HEK293 (cell line): ENCODE results near the gene METTL26.

Source experiments
- HOXC10 ChIP-seq: sonication (generic); formaldehyde crosslinking; IDR thresholded peaks from 2 replicates; pipeline ENCODE4 v1.8.1; 2023; ENCODE audit warnings: mild to moderate bottlenecking, missing genetic modification reagents
- OVOL3 ChIP-seq: fragments of 450-650 bp; formaldehyde crosslinking; IDR thresholded peaks from 2 replicates; pipeline ENCODE4 v1.5.1; 2016; ENCODE audit warnings: missing biosample characterization, missing genetic modification characterization
- RBAK ChIP-seq: fragments of 450-650 bp; formaldehyde crosslinking; IDR thresholded peaks from 2 replicates; pipeline ENCODE4 v1.5.1; 2016; ENCODE audit warnings: missing biosample characterization, missing genetic modification characterization
- SCRT2 ChIP-seq: fragments of 450-650 bp; formaldehyde crosslinking; IDR thresholded peaks from 2 replicates; pipeline ENCODE4 v1.5.1; 2016; ENCODE audit warnings: missing biosample characterization, missing genetic modification characterization
- SETDB1 ChIP-seq: IDR thresholded peaks from one replicate; pipeline ENCODE4 v1.6.1; 2017; ENCODE audit warnings: mild to moderate bottlenecking, low read length, moderate library complexity, mixed read lengths; ENCODE audit not compliant: insufficient read length
- ZBTB8A ChIP-seq: fragments of 450-650 bp; formaldehyde crosslinking; IDR thresholded peaks from 2 replicates; pipeline ENCODE4 v1.5.1; 2016; ENCODE audit warnings: missing biosample characterization, missing genetic modification characterization
- ZNF112 ChIP-seq: fragments of 450-650 bp; formaldehyde crosslinking; IDR thresholded peaks from 2 replicates; pipeline ENCODE4 v1.5.0; 2017; ENCODE audit warnings: missing biosample characterization, missing genetic modification characterization
- ZNF132 ChIP-seq: fragments of 450-650 bp; formaldehyde crosslinking; IDR thresholded peaks from 2 replicates; pipeline ENCODE4 v1.5.1; 2017; ENCODE audit warnings: missing biosample characterization, missing genetic modification characterization, borderline replicate concordance
- ZNF140 ChIP-seq: fragments of 450-650 bp; formaldehyde crosslinking; IDR thresholded peaks from 2 replicates; pipeline ENCODE4 v1.5.1; 2016; ENCODE audit warnings: missing biosample characterization, missing genetic modification characterization
- ZNF155 ChIP-seq: fragments of 450-650 bp; formaldehyde crosslinking; IDR thresholded peaks from 2 replicates; pipeline ENCODE4 v1.5.1; 2016; ENCODE audit warnings: missing biosample characterization, missing genetic modification characterization
- ZNF335 ChIP-seq: fragments of 450-650 bp; formaldehyde crosslinking; conservative IDR thresholded peaks from 2 replicates; pipeline ENCODE4 v1.5.1; 2016; ENCODE audit warnings: missing biosample characterization, missing genetic modification characterization
- ZNF416 ChIP-seq: fragments of 450-650 bp; formaldehyde crosslinking; IDR thresholded peaks from 2 replicates; pipeline ENCODE4 v1.5.1; 2016; ENCODE audit warnings: missing biosample characterization, missing genetic modification characterization
- ZNF549 ChIP-seq: fragments of 450-650 bp; IDR thresholded peaks from 2 replicates; pipeline ENCODE4 v1.5.1; 2018; ENCODE audit warnings: missing biosample characterization, missing genetic modification characterization, mild to moderate bottlenecking, inconsistent platforms, moderate library complexity
- ZNF555 ChIP-seq: fragments of 450-650 bp; formaldehyde crosslinking; conservative IDR thresholded peaks from 2 replicates; pipeline ENCODE4 v1.5.1; 2017; ENCODE audit warnings: missing biosample characterization, mild to moderate bottlenecking, missing genetic modification characterization, inconsistent platforms
- ZNF558 ChIP-seq: fragments of 450-650 bp; formaldehyde crosslinking; IDR thresholded peaks from 2 replicates; pipeline ENCODE4 v1.5.1; 2016; ENCODE audit warnings: missing biosample characterization, missing genetic modification characterization
- ZNF600 ChIP-seq: fragments of 450-650 bp; formaldehyde crosslinking; IDR thresholded peaks from 2 replicates; pipeline ENCODE4 v1.5.1; 2016; ENCODE audit warnings: missing biosample characterization, missing genetic modification characterization
- ZNF76 ChIP-seq: fragments of 450-650 bp; formaldehyde crosslinking; IDR thresholded peaks from 2 replicates; pipeline ENCODE4; 2016; ENCODE audit warnings: low read depth, missing biosample characterization, missing genetic modification characterization, borderline replicate concordance
- ZNF830 ChIP-seq: fragments of 450-650 bp; IDR thresholded peaks from 2 replicates; pipeline ENCODE4 v1.5.0; 2018; ENCODE audit warnings: missing biosample characterization, missing genetic modification characterization, low read depth, mild to moderate bottlenecking, moderate library complexity
- ZSCAN16 ChIP-seq: fragments of 450-650 bp; formaldehyde crosslinking; IDR thresholded peaks from 2 replicates; pipeline ENCODE4 v1.5.1; 2016; ENCODE audit warnings: missing biosample characterization, missing genetic modification characterization
- TF ChIP-seq, protein P1 (sequence below): fragments of 450-650 bp; formaldehyde crosslinking; IDR thresholded peaks from 2 replicates; pipeline ENCODE4 v1.5.1; 2016; ENCODE audit warnings: missing biosample characterization, missing genetic modification characterization, borderline replicate concordance
- TF ChIP-seq, protein P2 (sequence below): fragments of 450-650 bp; formaldehyde crosslinking; IDR thresholded peaks from 2 replicates; pipeline ENCODE4 v1.5.1; 2016; ENCODE audit warnings: missing biosample characterization, missing genetic modification characterization
- TF ChIP-seq, protein P3 (sequence below): fragments of 450-650 bp; formaldehyde crosslinking; IDR thresholded peaks from 2 replicates; pipeline ENCODE4 v1.5.1; 2016; ENCODE audit warnings: missing biosample characterization, missing genetic modification characterization
- TF ChIP-seq, protein P4 (sequence below): fragments of 450-650 bp; formaldehyde crosslinking; optimal IDR thresholded peaks from 2 replicates; pipeline ENCODE3; 2016; ENCODE audit warnings: missing biosample characterization, mild to moderate bottlenecking, missing genetic modification characterization
- TF ChIP-seq, protein P5 (sequence below): fragments of 450-650 bp; formaldehyde crosslinking; IDR thresholded peaks from 2 replicates; pipeline ENCODE4 v1.5.1; 2016; ENCODE audit warnings: missing biosample characterization, missing genetic modification characterization
- TF ChIP-seq, protein P6 (sequence below): fragments of 450-650 bp; formaldehyde crosslinking; IDR thresholded peaks from 2 replicates; pipeline ENCODE4 v1.5.1; 2016; ENCODE audit warnings: missing biosample characterization, missing genetic modification characterization

METTL26 gene

DNA sequence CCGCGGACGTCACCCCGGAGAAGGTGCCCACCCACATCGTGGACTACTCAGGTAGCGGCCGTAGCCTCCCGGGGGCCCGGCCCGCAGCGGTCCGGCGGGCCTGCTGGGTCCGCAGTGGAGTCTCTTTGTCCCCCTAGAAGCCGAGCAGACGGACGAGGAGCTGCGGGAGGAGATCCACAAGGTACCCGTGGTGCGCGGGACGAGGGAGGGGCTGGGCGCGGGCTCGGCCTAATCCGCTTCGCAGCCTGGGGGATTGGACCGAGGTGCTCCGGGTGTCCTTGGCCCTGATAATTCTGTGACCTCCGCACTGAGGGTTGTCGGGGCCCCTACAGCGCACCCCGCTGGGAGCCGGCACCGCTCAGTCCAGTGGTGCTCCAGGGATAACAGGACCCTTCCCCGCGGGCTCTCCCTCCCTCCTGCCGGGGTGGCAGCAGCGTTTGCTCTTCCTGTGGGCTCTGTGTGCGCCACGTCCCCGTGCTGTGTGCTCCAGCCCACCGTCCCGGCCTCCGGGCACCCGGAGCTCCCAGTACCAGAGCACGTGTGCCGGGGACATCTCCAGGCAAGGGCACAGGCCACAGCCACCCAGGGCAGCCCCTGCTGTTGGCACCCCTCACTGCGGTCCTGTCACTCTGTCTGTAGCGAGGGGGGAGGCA, 32.5 kb upstream of the METTL26 start (continued):
- TF ChIP-seq, protein P1, sequence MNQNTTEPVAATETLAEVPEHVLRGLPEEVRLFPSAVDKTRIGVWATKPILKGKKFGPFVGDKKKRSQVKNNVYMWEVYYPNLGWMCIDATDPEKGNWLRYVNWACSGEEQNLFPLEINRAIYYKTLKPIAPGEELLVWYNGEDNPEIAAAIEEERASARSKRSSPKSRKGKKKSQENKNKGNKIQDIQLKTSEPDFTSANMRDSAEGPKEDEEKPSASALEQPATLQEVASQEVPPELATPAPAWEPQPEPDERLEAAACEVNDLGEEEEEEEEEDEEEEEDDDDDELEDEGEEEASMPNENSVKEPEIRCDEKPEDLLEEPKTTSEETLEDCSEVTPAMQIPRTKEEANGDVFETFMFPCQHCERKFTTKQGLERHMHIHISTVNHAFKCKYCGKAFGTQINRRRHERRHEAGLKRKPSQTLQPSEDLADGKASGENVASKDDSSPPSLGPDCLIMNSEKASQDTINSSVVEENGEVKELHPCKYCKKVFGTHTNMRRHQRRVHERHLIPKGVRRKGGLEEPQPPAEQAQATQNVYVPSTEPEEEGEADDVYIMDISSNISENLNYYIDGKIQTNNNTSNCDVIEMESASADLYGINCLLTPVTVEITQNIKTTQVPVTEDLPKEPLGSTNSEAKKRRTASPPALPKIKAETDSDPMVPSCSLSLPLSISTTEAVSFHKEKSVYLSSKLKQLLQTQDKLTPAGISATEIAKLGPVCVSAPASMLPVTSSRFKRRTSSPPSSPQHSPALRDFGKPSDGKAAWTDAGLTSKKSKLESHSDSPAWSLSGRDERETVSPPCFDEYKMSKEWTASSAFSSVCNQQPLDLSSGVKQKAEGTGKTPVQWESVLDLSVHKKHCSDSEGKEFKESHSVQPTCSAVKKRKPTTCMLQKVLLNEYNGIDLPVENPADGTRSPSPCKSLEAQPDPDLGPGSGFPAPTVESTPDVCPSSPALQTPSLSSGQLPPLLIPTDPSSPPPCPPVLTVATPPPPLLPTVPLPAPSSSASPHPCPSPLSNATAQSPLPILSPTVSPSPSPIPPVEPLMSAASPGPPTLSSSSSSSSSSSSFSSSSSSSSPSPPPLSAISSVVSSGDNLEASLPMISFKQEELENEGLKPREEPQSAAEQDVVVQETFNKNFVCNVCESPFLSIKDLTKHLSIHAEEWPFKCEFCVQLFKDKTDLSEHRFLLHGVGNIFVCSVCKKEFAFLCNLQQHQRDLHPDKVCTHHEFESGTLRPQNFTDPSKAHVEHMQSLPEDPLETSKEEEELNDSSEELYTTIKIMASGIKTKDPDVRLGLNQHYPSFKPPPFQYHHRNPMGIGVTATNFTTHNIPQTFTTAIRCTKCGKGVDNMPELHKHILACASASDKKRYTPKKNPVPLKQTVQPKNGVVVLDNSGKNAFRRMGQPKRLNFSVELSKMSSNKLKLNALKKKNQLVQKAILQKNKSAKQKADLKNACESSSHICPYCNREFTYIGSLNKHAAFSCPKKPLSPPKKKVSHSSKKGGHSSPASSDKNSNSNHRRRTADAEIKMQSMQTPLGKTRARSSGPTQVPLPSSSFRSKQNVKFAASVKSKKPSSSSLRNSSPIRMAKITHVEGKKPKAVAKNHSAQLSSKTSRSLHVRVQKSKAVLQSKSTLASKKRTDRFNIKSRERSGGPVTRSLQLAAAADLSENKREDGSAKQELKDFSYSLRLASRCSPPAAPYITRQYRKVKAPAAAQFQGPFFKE (tag by site-specific recombination) = no peak
- TF ChIP-seq, protein P2, sequence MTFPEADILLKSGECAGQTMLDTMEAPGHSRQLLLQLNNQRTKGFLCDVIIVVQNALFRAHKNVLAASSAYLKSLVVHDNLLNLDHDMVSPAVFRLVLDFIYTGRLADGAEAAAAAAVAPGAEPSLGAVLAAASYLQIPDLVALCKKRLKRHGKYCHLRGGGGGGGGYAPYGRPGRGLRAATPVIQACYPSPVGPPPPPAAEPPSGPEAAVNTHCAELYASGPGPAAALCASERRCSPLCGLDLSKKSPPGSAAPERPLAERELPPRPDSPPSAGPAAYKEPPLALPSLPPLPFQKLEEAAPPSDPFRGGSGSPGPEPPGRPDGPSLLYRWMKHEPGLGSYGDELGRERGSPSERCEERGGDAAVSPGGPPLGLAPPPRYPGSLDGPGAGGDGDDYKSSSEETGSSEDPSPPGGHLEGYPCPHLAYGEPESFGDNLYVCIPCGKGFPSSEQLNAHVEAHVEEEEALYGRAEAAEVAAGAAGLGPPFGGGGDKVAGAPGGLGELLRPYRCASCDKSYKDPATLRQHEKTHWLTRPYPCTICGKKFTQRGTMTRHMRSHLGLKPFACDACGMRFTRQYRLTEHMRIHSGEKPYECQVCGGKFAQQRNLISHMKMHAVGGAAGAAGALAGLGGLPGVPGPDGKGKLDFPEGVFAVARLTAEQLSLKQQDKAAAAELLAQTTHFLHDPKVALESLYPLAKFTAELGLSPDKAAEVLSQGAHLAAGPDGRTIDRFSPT = peak; percentile 65
- no peak for TF ChIP-seq ZBTB8A
- no peak for TF ChIP-seq OVOL3 (tag by site-specific recombination)
- TF ChIP-seq, protein P3, sequence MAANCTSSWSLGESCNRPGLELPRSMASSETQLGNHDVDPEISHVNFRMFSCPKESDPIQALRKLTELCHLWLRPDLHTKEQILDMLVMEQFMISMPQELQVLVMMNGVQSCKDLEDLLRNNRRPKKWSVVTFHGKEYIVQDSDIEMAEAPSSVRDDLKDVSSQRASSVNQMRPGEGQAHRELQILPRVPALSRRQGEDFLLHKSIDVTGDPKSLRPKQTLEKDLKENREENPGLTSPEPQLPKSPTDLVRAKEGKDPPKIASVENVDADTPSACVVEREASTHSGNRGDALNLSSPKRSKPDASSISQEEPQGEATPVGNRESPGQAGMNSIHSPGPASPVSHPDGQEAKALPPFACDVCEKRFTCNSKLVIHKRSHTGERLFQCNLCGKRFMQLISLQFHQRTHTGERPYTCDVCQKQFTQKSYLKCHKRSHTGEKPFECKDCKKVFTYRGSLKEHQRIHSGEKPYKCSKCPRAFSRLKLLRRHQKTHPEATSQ = no peak
- TF ChIP-seq ZNF76 (tag by site-specific recombination) = peak; percentile 37; the same call in 1 of the 2 replicates
- no peak for TF ChIP-seq ZNF140 (tag by site-specific recombination)
- TF ChIP-seq ZNF155 (tag by site-specific recombination) = no peak
- TF ChIP-seq, protein P4, sequence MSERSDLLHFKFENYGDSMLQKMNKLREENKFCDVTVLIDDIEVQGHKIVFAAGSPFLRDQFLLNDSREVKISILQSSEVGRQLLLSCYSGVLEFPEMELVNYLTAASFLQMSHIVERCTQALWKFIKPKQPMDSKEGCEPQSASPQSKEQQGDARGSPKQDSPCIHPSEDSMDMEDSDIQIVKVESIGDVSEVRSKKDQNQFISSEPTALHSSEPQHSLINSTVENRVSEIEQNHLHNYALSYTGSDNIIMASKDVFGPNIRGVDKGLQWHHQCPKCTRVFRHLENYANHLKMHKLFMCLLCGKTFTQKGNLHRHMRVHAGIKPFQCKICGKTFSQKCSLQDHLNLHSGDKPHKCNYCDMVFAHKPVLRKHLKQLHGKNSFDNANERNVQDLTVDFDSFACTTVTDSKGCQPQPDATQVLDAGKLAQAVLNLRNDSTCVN (tag by site-specific recombination) = peak; percentile 55
- TF ChIP-seq, protein P5, sequence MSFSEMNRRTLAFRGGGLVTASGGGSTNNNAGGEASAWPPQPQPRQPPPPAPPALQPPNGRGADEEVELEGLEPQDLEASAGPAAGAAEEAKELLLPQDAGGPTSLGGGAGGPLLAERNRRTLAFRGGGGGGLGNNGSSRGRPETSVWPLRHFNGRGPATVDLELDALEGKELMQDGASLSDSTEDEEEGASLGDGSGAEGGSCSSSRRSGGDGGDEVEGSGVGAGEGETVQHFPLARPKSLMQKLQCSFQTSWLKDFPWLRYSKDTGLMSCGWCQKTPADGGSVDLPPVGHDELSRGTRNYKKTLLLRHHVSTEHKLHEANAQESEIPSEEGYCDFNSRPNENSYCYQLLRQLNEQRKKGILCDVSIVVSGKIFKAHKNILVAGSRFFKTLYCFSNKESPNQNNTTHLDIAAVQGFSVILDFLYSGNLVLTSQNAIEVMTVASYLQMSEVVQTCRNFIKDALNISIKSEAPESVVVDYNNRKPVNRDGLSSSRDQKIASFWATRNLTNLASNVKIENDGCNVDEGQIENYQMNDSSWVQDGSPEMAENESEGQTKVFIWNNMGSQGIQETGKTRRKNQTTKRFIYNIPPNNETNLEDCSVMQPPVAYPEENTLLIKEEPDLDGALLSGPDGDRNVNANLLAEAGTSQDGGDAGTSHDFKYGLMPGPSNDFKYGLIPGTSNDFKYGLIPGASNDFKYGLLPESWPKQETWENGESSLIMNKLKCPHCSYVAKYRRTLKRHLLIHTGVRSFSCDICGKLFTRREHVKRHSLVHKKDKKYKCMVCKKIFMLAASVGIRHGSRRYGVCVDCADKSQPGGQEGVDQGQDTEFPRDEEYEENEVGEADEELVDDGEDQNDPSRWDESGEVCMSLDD (tag by site-specific recombination) = no peak
- no peak for TF ChIP-seq HOXC10
- TF ChIP-seq ZNF830 (tag by site-specific recombination) = no peak
- TF ChIP-seq SETDB1 = no peak
- no peak for TF ChIP-seq RBAK (tag by site-specific recombination)
- no peak for TF ChIP-seq ZNF416 (tag by site-specific recombination)
- peak; percentile 49; the same call in 1 of the 2 replicates for TF ChIP-seq ZNF600 (tag by site-specific recombination)
- TF ChIP-seq ZNF558 = no peak
- no peak for TF ChIP-seq ZSCAN16 (tag by site-specific recombination)
- no peak for TF ChIP-seq ZNF555
- no peak for TF ChIP-seq ZNF132 (tag by site-specific recombination)
- no peak for TF ChIP-seq ZNF549
- TF ChIP-seq, protein P6, sequence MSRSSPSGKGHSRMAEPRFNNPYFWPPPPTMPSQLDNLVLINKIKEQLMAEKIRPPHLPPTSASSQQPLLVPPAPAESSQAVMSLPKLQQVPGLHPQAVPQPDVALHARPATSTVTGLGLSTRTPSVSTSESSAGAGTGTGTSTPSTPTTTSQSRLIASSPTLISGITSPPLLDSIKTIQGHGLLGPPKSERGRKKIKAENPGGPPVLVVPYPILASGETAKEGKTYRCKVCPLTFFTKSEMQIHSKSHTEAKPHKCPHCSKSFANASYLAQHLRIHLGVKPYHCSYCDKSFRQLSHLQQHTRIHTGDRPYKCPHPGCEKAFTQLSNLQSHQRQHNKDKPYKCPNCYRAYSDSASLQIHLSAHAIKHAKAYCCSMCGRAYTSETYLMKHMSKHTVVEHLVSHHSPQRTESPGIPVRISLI (tag by site-specific recombination) = no peak
- TF ChIP-seq ZNF112 = no peak
- TF ChIP-seq ZNF335 (tag by site-specific recombination) = no peak; the same call in none of the 2 replicates
- TF ChIP-seq SCRT2 (tag by site-specific recombination) = no peak
